ENCODE data around the gene ZBTB46.

GRCh38 chr20:63749597-63750508 is 81.2 kb downstream of the ZBTB46 start:
- TF ChIP-seq CTCF (IDR thresholded peaks at IDR 0.05) (no peak), POLR2A (IDR thresholded peaks at IDR 0.05) (no peak)

Measured in thyroid gland (tissue), 4 donors.